Measurements from ENCODE around the gene HTR6.

- TF ChIP-seq FOXM1 (IDR thresholded peaks at IDR 0.05; ENCODE audit: borderline replicate concordance) (no peak), ELF4 (IDR thresholded peaks at IDR 0.05) (no peak), NFRKB (IDR thresholded peaks at IDR 0.05) (no peak), BHLHE40 (IDR thresholded peaks at IDR 0.05; ENCODE audit: borderline replicate concordance) (no peak), FOXK2 (IDR thresholded peaks at IDR 0.05) (no peak), FOXA1 (IDR thresholded peaks at IDR 0.05) (no peak), PKNOX1 (IDR thresholded peaks at IDR 0.05) (no peak), SP1 (IDR thresholded peaks at IDR 0.05) (no peak), ARNT (IDR thresholded peaks at IDR 0.05) (no peak), SUZ12 (IDR thresholded peaks at IDR 0.05) (no peak), TARDBP (IDR thresholded peaks at IDR 0.05) (no peak), HDGF (IDR thresholded peaks at IDR 0.05; ENCODE audit: borderline replicate concordance) (no peak), LEF1 (IDR thresholded peaks at IDR 0.05; ENCODE audit: borderline replicate concordance) (no peak)
Measured at GRCh38 chr1:19662313-19662712, 2.4 kb upstream of the HTR6 start.
